ENCODE results near the gene ATXN1.
"Not testable (repeated sequence)": the region's sequence is repeated elsewhere in the genome, so short reads cannot be mapped to it uniquely, and the experiment has no call there.

ATXN1 gene

GRCh38 chr6:16784957-16785356, 23.7 kb upstream of the ATXN1 start:
- not testable (repeated sequence) for DNase-seq; H4K8ac ChIP-seq (ENCODE audit: low read length); H4K91ac ChIP-seq (ENCODE audit: low read length); H2BK12ac ChIP-seq (ENCODE audit: low read length in 2 of 2); H3K79me1 ChIP-seq (replicated peaks; ENCODE audit: low read length, poor library complexity, severe bottlenecking); H2BK120ac ChIP-seq (ENCODE audit: low read depth, low read length); H3K36me3 ChIP-seq (ENCODE audit: control insufficient read depth in 1 of 2, insufficient read depth in 2 of 2, low read depth in 1 of 2, low read length in 2 of 2); H3K23ac ChIP-seq (ENCODE audit: low read length in 2 of 2); H2BK5ac ChIP-seq (ENCODE audit: low read depth, low read length, poor library complexity, severe bottlenecking); H3K27me3 ChIP-seq (ENCODE audit: control insufficient read depth in 1 of 2, insufficient read depth in 1 of 2, low read length in 2 of 2); H3K9me3 ChIP-seq (ENCODE audit: control insufficient read depth, low read length); H3K9ac ChIP-seq (ENCODE audit: low read length); H3K4me3 ChIP-seq (ENCODE audit: insufficient read depth in 1 of 2, low read depth in 1 of 2, low read length in 2 of 2); H2BK15ac ChIP-seq (ENCODE audit: low read depth, poor library complexity, severe bottlenecking); H3K18ac ChIP-seq (ENCODE audit: low read depth in 1 of 2, low read length in 2 of 2); H3K4ac ChIP-seq (ENCODE audit: low read depth in 1 of 2, low read length in 2 of 2); H3K14ac ChIP-seq (ENCODE audit: low read length in 2 of 2); H3K27ac ChIP-seq (ENCODE audit: low read length, poor library complexity, severe bottlenecking); H2AK5ac ChIP-seq (ENCODE audit: low read length, severe bottlenecking); H2AFZ ChIP-seq (ENCODE audit: low read depth, low read length); H3K4me1 ChIP-seq (ENCODE audit: control insufficient read depth, insufficient read depth, low read depth, low read length); H3K4me2 ChIP-seq (ENCODE audit: low read length, poor library complexity, severe bottlenecking)
- WGBS: 100% methylated on average over 1 of the region's 3 CpGs

GRCh38 chr6:16783952-16784565, 22.8 kb upstream of the ATXN1 start:
- H3K9ac ChIP-seq (ENCODE audit: low read length): no peak overlapping the region
- H3K9me3 ChIP-seq (ENCODE audit: control insufficient read depth, low read length): no peaks in the 10 kb centered on the region
- no peak overlapping the region for H4K91ac ChIP-seq (ENCODE audit: low read length)
- H3K4me3 ChIP-seq (ENCODE audit: insufficient read depth in 1 of 2, low read depth in 1 of 2, low read length in 2 of 2): no peak overlapping the region
- no peak overlapping the region for H2AFZ ChIP-seq (ENCODE audit: low read depth, low read length)
- H2BK5ac ChIP-seq (ENCODE audit: low read depth, low read length, poor library complexity, severe bottlenecking): no peak overlapping the region
- 92% methylated on average over 2 of the region's 2 CpGs for WGBS
- H2BK15ac ChIP-seq (ENCODE audit: low read depth, poor library complexity, severe bottlenecking): no peak overlapping the region
- no peaks in the 10 kb centered on the region for H3K4me1 ChIP-seq (ENCODE audit: control insufficient read depth, insufficient read depth, low read depth, low read length)
- no peaks in the 10 kb centered on the region for H3K79me1 ChIP-seq (replicated peaks; ENCODE audit: low read length, poor library complexity, severe bottlenecking)
- no peak overlapping the region for H3K4me2 ChIP-seq (ENCODE audit: low read length, poor library complexity, severe bottlenecking)
- H2AK5ac ChIP-seq (ENCODE audit: low read length, severe bottlenecking): no peak overlapping the region
- H3K27me3 ChIP-seq (ENCODE audit: control insufficient read depth in 1 of 2, insufficient read depth in 1 of 2, low read length in 2 of 2): no peaks in the 10 kb centered on the region
- no peak overlapping the region for H3K18ac ChIP-seq (ENCODE audit: low read depth in 1 of 2, low read length in 2 of 2)
- no peak overlapping the region for H3K23ac ChIP-seq (ENCODE audit: low read length in 2 of 2)
- no peak overlapping the region for H3K27ac ChIP-seq (ENCODE audit: low read length, poor library complexity, severe bottlenecking)
- no peak overlapping the region for H4K8ac ChIP-seq (ENCODE audit: low read length)
- H2BK12ac ChIP-seq (ENCODE audit: low read length in 2 of 2): no peak overlapping the region
- H2BK120ac ChIP-seq (ENCODE audit: low read depth, low read length): no peak overlapping the region
- no peak overlapping the region for H3K4ac ChIP-seq (ENCODE audit: low read depth in 1 of 2, low read length in 2 of 2)
- no peak for DNase-seq
- no peak overlapping the region for H3K14ac ChIP-seq (ENCODE audit: low read length in 2 of 2)
- H3K36me3 ChIP-seq (ENCODE audit: control insufficient read depth in 1 of 2, insufficient read depth in 2 of 2, low read depth in 1 of 2, low read length in 2 of 2): no peaks in the 10 kb centered on the region

- DNase-seq: peak; percentile 29
- H2AFZ ChIP-seq (ENCODE audit: low read depth, low read length): no peak overlapping the region
Measured at GRCh38 chr6:16783509-16783908, 22.2 kb upstream of the ATXN1 start.

GRCh38 chr6:16782278-16782677, 21.0 kb upstream of the ATXN1 start:
- Histone ChIP-seq H3K4me2 (ENCODE audit: low read length, poor library complexity, severe bottlenecking) (no peak overlapping the region), H3K4me3 (ENCODE audit: insufficient read depth in 1 of 2, low read depth in 1 of 2, low read length in 2 of 2) (no peak overlapping the region), H2AFZ (ENCODE audit: low read depth, low read length) (no peak overlapping the region), H3K4ac (ENCODE audit: low read depth in 1 of 2, low read length in 2 of 2) (no peak overlapping the region), H2BK5ac (ENCODE audit: low read depth, low read length, poor library complexity, severe bottlenecking) (no peak overlapping the region), H3K4me1 (ENCODE audit: control insufficient read depth, insufficient read depth, low read depth, low read length) (no peaks in the 10 kb centered on the region), H3K18ac (ENCODE audit: low read depth in 1 of 2, low read length in 2 of 2) (no peak overlapping the region), H3K27me3 (ENCODE audit: control insufficient read depth in 1 of 2, insufficient read depth in 1 of 2, low read length in 2 of 2) (no peaks in the 10 kb centered on the region), H2BK120ac (ENCODE audit: low read depth, low read length) (no peak overlapping the region), H3K9ac (ENCODE audit: low read length) (no peak overlapping the region), H2BK15ac (ENCODE audit: low read depth, poor library complexity, severe bottlenecking) (no peak overlapping the region), H2AK5ac (ENCODE audit: low read length, severe bottlenecking) (no peak overlapping the region), H4K8ac (ENCODE audit: low read length) (no peak overlapping the region), H3K23ac (ENCODE audit: low read length in 2 of 2) (no peak overlapping the region), H2BK12ac (ENCODE audit: low read length in 2 of 2) (no peak overlapping the region), H3K14ac (ENCODE audit: low read length in 2 of 2) (no peak overlapping the region), H3K9me3 (ENCODE audit: control insufficient read depth, low read length) (no peaks in the 10 kb centered on the region), H3K36me3 (ENCODE audit: control insufficient read depth in 1 of 2, insufficient read depth in 2 of 2, low read depth in 1 of 2, low read length in 2 of 2) (no peaks in the 10 kb centered on the region), H4K91ac (ENCODE audit: low read length) (no peak overlapping the region), H3K79me1 (replicated peaks; ENCODE audit: low read length, poor library complexity, severe bottlenecking) (no peaks in the 10 kb centered on the region), H3K27ac (ENCODE audit: low read length, poor library complexity, severe bottlenecking) (no peak overlapping the region)
- DNase-seq: no peak
- WGBS: 86% methylated on average over 4 of the region's 4 CpGs

More at GRCh38 chr6:16783509-16783908, 22.2 kb upstream of the ATXN1 start:
- Histone ChIP-seq H2AK5ac (ENCODE audit: low read length, severe bottlenecking) (no peak overlapping the region), H3K4me3 (ENCODE audit: insufficient read depth in 1 of 2, low read depth in 1 of 2, low read length in 2 of 2) (no peak overlapping the region), H3K18ac (ENCODE audit: low read depth in 1 of 2, low read length in 2 of 2) (no peak overlapping the region), H4K8ac (ENCODE audit: low read length) (no peak overlapping the region), H3K36me3 (ENCODE audit: control insufficient read depth in 1 of 2, insufficient read depth in 2 of 2, low read depth in 1 of 2, low read length in 2 of 2) (no peaks in the 10 kb centered on the region), H3K14ac (ENCODE audit: low read length in 2 of 2) (no peak overlapping the region), H2BK12ac (ENCODE audit: low read length in 2 of 2) (no peak overlapping the region), H3K27me3 (ENCODE audit: control insufficient read depth in 1 of 2, insufficient read depth in 1 of 2, low read length in 2 of 2) (no peaks in the 10 kb centered on the region), H3K27ac (ENCODE audit: low read length, poor library complexity, severe bottlenecking) (no peak overlapping the region), H2BK5ac (ENCODE audit: low read depth, low read length, poor library complexity, severe bottlenecking) (no peak overlapping the region), H3K23ac (ENCODE audit: low read length in 2 of 2) (no peak overlapping the region), H3K79me1 (replicated peaks; ENCODE audit: low read length, poor library complexity, severe bottlenecking) (no peaks in the 10 kb centered on the region), H3K9ac (ENCODE audit: low read length) (no peak overlapping the region), H2BK120ac (ENCODE audit: low read depth, low read length) (no peak overlapping the region), H3K9me3 (ENCODE audit: control insufficient read depth, low read length) (no peaks in the 10 kb centered on the region), H3K4ac (ENCODE audit: low read depth in 1 of 2, low read length in 2 of 2) (no peak overlapping the region), H3K4me1 (ENCODE audit: control insufficient read depth, insufficient read depth, low read depth, low read length) (no peaks in the 10 kb centered on the region), H4K91ac (ENCODE audit: low read length) (no peak overlapping the region), H3K4me2 (ENCODE audit: low read length, poor library complexity, severe bottlenecking) (no peak overlapping the region), H2BK15ac (ENCODE audit: low read depth, poor library complexity, severe bottlenecking) (no peak overlapping the region)
- WGBS: 65% methylated on average over 3 of the region's 4 CpGs
